IMR-90 (cell line): Measurements from ENCODE around the gene ZNF200. TPM values are rescaled to one million over a fixed set of nuclear protein-coding genes. Genes with fewer than 3 reads are reported as not detected.
"Not testable (repeated sequence)": the region's sequence is repeated elsewhere in the genome, so short reads cannot be mapped to it uniquely, and the experiment has no call there.

Experiments used
- ATAC-seq: fragments of 200-7000 bp; cut with Tn5 transposase; 2 replicates; pipeline ENCODE4 v1.9.1; 2020; ENCODE audit warnings: low read depth, mild to moderate bottlenecking, moderate library complexity
- BruUV-seq: library from RNA; stranded (reverse); fragments of 400-500 nt; replicated peaks from 2 replicates; lab custom pipeline; 2021; lab: Mats Ljungman, UMichigan
- CTCF ChIA-PET: fragments of 300-600 bp; formaldehyde crosslinking; extraction: SDS; loops from one replicate; lab custom pipeline; 2021; ENCODE audit warnings: antibody characterized with exemption; lab: Yijun Ruan, JAX
- POLR2A ChIA-PET: fragments of 300-600 bp; sonication (Branson Sonifier 250); formaldehyde crosslinking; loops from one replicate; lab custom pipeline; 2022; ENCODE audit warnings: antibody characterized with exemption; ENCODE audit not compliant: unreplicated experiment; lab: Charles Lee
- DNase-seq: peaks from one replicate; pipeline ENCODE4 v3.0.0; 2013
- H2AFZ ChIP-seq: replicated peaks from 2 replicates; pipeline ENCODE3; 2013; ENCODE audit warnings: low read length, mild to moderate bottlenecking; ENCODE audit not compliant: poor library complexity
- H2AK5ac ChIP-seq: 2 replicates; pipeline ENCODE4 v1.6.1; 2013; ENCODE audit warnings: low read depth, low read length, inconsistent platforms
- H2AK9ac ChIP-seq: replicated peaks from 2 replicates; pipeline ENCODE3; 2013; ENCODE audit warnings: mild to moderate bottlenecking, low read depth, low read length, moderate library complexity; ENCODE audit not compliant: poor library complexity
- H2BK120ac ChIP-seq: 2 replicates; pipeline ENCODE4 v1.6.1; 2013; ENCODE audit warnings: low read depth, low read length, inconsistent platforms
- H2BK15ac ChIP-seq: 3 replicates; pipeline ENCODE4 v1.6.1; 2013; ENCODE audit warnings: low read depth, low read length, inconsistent platforms
- H2BK20ac ChIP-seq: 2 replicates; pipeline ENCODE4 v1.6.1; 2013; ENCODE audit warnings: low read depth, mild to moderate bottlenecking, inconsistent platforms, low read length, moderate library complexity
- H2BK5ac ChIP-seq: 2 replicates; pipeline ENCODE4 v1.6.1; 2013; ENCODE audit warnings: mild to moderate bottlenecking, low read depth, low read length, inconsistent platforms; ENCODE audit not compliant: poor library complexity, severe bottlenecking
- H3K14ac ChIP-seq: replicated peaks from 2 replicates; pipeline ENCODE4 v1.6.1; 2013; ENCODE audit warnings: low read depth, low read length, inconsistent platforms
- H3K18ac ChIP-seq: 2 replicates; pipeline ENCODE4 v1.6.1; 2013; ENCODE audit warnings: low read depth, low read length, control low read depth
- H3K23ac ChIP-seq: 2 replicates; pipeline ENCODE4 v1.6.1; 2013; ENCODE audit warnings: low read depth, low read length, inconsistent platforms
- H3K27ac ChIP-seq: 2 replicates; pipeline ENCODE4 v1.5.1; 2013; ENCODE audit warnings: mild to moderate bottlenecking, control low read depth, low read length; ENCODE audit not compliant: insufficient read depth
- H3K27me3 ChIP-seq: 2 replicates; pipeline ENCODE4 v1.6.1; 2013; ENCODE audit warnings: low read length; ENCODE audit not compliant: control insufficient read depth, insufficient read depth
- H3K36me3 ChIP-seq: 2 replicates; pipeline ENCODE4 v1.6.1; 2013; ENCODE audit warnings: low read length, mixed read lengths; ENCODE audit not compliant: control insufficient read depth, insufficient read depth
- H3K4ac ChIP-seq: 2 replicates; pipeline ENCODE4 v1.6.1; 2013; ENCODE audit warnings: low read depth, low read length, inconsistent platforms
- H3K4me1 ChIP-seq: 2 replicates; pipeline ENCODE4 v1.6.1; 2013; ENCODE audit warnings: low read length, mixed read lengths; ENCODE audit not compliant: control insufficient read depth, insufficient read depth
- H3K4me2 ChIP-seq: 2 replicates; pipeline ENCODE4 v1.6.1; 2013; ENCODE audit warnings: low read depth, mild to moderate bottlenecking, control low read depth, low read length, moderate library complexity
- H3K4me3 ChIP-seq: 2 replicates; pipeline ENCODE4 v1.5.1; 2013; ENCODE audit warnings: low read depth, mild to moderate bottlenecking, control low read depth, low read length, moderate library complexity; ENCODE audit not compliant: insufficient read depth
- H3K56ac ChIP-seq: 2 replicates; pipeline ENCODE4 v1.6.1; 2013; ENCODE audit warnings: low read length, inconsistent platforms; ENCODE audit not compliant: insufficient read depth; ENCODE audit errors: extremely low read depth
- H3K79me1 ChIP-seq, 2 experiments: 2 replicates each; pipeline ENCODE4 v1.6.1; 2013; ENCODE audit warnings: low read length in 2 of 2, inconsistent platforms in 1 of 2, low read depth in 1 of 2
- H3K9ac ChIP-seq: 2 replicates; pipeline ENCODE4 v1.6.1; 2013; ENCODE audit warnings: low read depth, low read length, control low read depth
- H3K9me1 ChIP-seq: 2 replicates; pipeline ENCODE4 v1.6.1; 2013; ENCODE audit warnings: low read length, inconsistent platforms; ENCODE audit not compliant: insufficient read depth
- H3K9me3 ChIP-seq: 2 replicates; pipeline ENCODE4 v1.6.1; 2013; ENCODE audit warnings: low read length; ENCODE audit not compliant: control insufficient read depth, insufficient read depth
- H4K20me1 ChIP-seq: 2 replicates; pipeline ENCODE4 v1.6.1; 2013; ENCODE audit warnings: low read length, inconsistent platforms; ENCODE audit not compliant: insufficient read depth
- H4K5ac ChIP-seq: 2 replicates; pipeline ENCODE4 v1.6.1; 2013; ENCODE audit warnings: mild to moderate bottlenecking, low read depth, low read length, control low read depth
- H4K8ac ChIP-seq, 2 experiments: 2 replicates each; pipeline ENCODE4 v1.6.1; 2013; ENCODE audit warnings: low read depth in 2 of 2, low read length in 2 of 2, control low read depth in 1 of 2, inconsistent platforms in 1 of 2
- H4K91ac ChIP-seq: 2 replicates; pipeline ENCODE4 v1.6.1; 2013; ENCODE audit warnings: low read depth, low read length, inconsistent platforms; ENCODE audit not compliant: insufficient read depth
- WGBS, 2 experiments: methylation state at CpG; one replicate each; pipeline versions ENCODE4 v1.1.5 to v1.1.7; 2013; ENCODE audit warnings: missing lambda C conversion rate in 2 of 2; ENCODE audit not compliant: insufficient read length in 1 of 2; ENCODE audit errors: extremely low coverage in 2 of 2; 5-methylcytosine and 5-hydroxymethylcytosine counted together
- dilution Hi-C: fragments of 300-500 bp; cut with HindIII; formaldehyde crosslinking; loops from one replicate; pipeline ENCODE4 v1.14.3; 2018; ENCODE audit warnings: low sequenced_read_pairs; ENCODE audit not compliant: unreplicated experiment
- in situ Hi-C: fragments of 300-500 bp; cut with MboI; formaldehyde crosslinking; loops from 3 replicates; pipeline ENCODE4 v1.14.3; 2019; ENCODE audit warnings: low sequenced_read_pairs, inconsistent platforms, mixed read lengths
- intact Hi-C: fragments of 100-400 bp; cut with micrococcal nuclease; formaldehyde crosslinking; loops from 2 replicates; pipeline ENCODE4 v1.10.0; 2022
- polyA plus RNA-seq, 3 experiments: library from polyadenylated mRNA; depleted of rRNA; stranded (reverse); fragments of >200 nt; gene quantifications; 2 replicates each; pipeline ENCODE4 v1.2.3, GENCODE V29; 2012; ENCODE audit warnings: low replicate concordance in 1 of 3
- total RNA-seq: library from RNA; depleted of rRNA; stranded (reverse); fragments of >200 nt; gene quantifications from 2 replicates; pipeline ENCODE4 v1.2.3, GENCODE V29; 2012

Gene ZNF200
- total and polyA plus RNA-seq, 2 of the 4 experiments (the other 2 are of a cell fraction): 3.7 to 7.5 TPM

DNA sequence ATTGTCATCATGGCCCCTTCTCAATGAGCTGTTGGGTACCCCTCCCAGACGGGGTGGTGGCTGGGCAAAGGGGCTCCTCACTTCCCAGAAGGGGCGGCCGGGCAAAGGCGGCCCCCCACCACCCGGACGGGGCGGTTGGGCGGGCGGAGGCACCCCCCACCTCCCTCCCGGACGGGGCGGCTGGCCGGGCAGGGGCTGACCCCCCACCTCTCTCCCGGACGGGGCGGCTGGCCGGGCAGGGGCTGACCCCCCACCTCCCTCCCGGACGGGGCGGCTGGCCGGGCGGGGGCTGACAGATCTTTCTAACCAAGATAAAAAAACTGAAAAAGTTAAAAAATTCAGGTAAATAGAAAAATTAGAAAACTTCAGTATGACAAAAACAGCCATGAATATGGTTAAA lies 36.3 kb upstream of the ZNF200 start:
- H3K9ac ChIP-seq, H3K56ac ChIP-seq, dilution Hi-C loops, H3K27me3 ChIP-seq, intact Hi-C loops, H4K20me1 ChIP-seq, H3K4me1 ChIP-seq, H3K18ac ChIP-seq, DNase-seq, H2BK120ac ChIP-seq, in situ Hi-C loops, H2AK5ac ChIP-seq, POLR2A ChIA-PET, H3K4me3 ChIP-seq, H2BK15ac ChIP-seq, H4K5ac ChIP-seq, H3K36me3 ChIP-seq, BruUV-seq, ATAC-seq, H3K4ac ChIP-seq, H4K91ac ChIP-seq, H3K27ac ChIP-seq, H3K4me2 ChIP-seq, H4K8ac ChIP-seq, H3K9me1 ChIP-seq, H3K79me1 ChIP-seq, H3K9me3 ChIP-seq, CTCF ChIA-PET, H2BK20ac ChIP-seq, H3K14ac ChIP-seq, H2BK5ac ChIP-seq, H2AFZ ChIP-seq, H3K23ac ChIP-seq, H2AK9ac ChIP-seq: not testable (repeated sequence)
- 80% methylated on average over 2 of the region's 22 CpGs; no CpG with 5 or more reads in 1 of the 2 experiments for WGBS, 2 experiments

DNA sequence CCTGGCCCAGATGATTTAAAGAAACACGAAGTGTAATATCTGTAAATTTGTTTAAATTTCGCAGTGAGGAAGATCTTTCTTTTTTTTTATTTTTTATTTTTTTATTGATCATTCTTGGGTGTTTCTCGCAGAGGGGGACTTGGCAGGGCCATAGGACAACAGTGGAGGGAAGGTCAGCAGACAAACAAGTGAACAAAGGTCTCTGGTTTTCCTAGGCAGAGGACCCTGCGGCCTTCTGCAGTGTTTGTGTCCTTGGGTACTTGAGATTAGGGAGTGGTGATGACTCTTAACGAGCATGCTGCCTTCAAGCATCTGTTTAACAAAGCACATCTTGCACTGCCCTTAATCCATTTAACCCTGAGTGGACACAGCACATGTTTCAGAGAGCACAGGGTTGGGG lies 35.8 kb upstream of the ZNF200 start:
- H3K9me1 ChIP-seq, ATAC-seq, H4K5ac ChIP-seq, H2AFZ ChIP-seq, H4K8ac ChIP-seq, DNase-seq, H2BK120ac ChIP-seq, H3K23ac ChIP-seq, H3K4me2 ChIP-seq, H2AK9ac ChIP-seq, H2BK5ac ChIP-seq, H3K18ac ChIP-seq, H3K9me3 ChIP-seq, H3K79me1 ChIP-seq, BruUV-seq, H4K20me1 ChIP-seq, dilution Hi-C loops, H3K56ac ChIP-seq, H3K9ac ChIP-seq, H3K4me1 ChIP-seq, H2BK20ac ChIP-seq, H3K14ac ChIP-seq, H3K36me3 ChIP-seq, in situ Hi-C loops, H3K27me3 ChIP-seq, intact Hi-C loops, H2AK5ac ChIP-seq, H3K27ac ChIP-seq, H4K91ac ChIP-seq, H3K4me3 ChIP-seq, H2BK15ac ChIP-seq, CTCF ChIA-PET, H3K4ac ChIP-seq: not testable (repeated sequence)
- WGBS, 2 experiments: no CpG with 5 or more reads among the region's 5 CpGs
- POLR2A ChIA-PET: interaction anchor here (0.6 kb wide), 1 partner anchor 37 kb away, joined by 7 read pairs; no protein-coding TSS in a partner anchor
